WTC11 (cell line): ENCODE data around the gene NIT2. TPM values are rescaled to one million over a fixed set of nuclear protein-coding genes. Genes with fewer than 3 reads are reported as not detected.

Experiments
- ATAC-seq: fragments of 200-7000 bp; cut with Tn5 transposase; 2 replicates; pipeline ENCODE4 v1.10.0; 2021; ENCODE audit warnings: mild to moderate bottlenecking, moderate library complexity
- CTCF ChIA-PET: fragments of 300-600 bp; sonication (Branson Sonifier 250); formaldehyde crosslinking; loops from one replicate; lab custom pipeline; 2021; ENCODE audit warnings: antibody characterized with exemption; lab: Charles Lee
- POLR2A ChIA-PET: fragments of 350-600 bp; sonication (Branson Sonifier 250); formaldehyde crosslinking; loops from one replicate; lab custom pipeline; 2021; ENCODE audit warnings: antibody characterized with exemption; lab: Charles Lee
- DNase-seq: peaks from one replicate; pipeline ENCODE4 v3.0.0; 2021; ENCODE audit warnings: low spot score
- H3K27ac Mint-ChIP-seq: 2 replicates; pipeline ENCODE4 v1.8.0; 2021; ENCODE audit warnings: mixed read lengths
- H3K27me3 Mint-ChIP-seq: 2 replicates; pipeline ENCODE4 v1.8.0; 2021; ENCODE audit warnings: low read depth, mild to moderate bottlenecking, moderate library complexity, mixed read lengths
- H3K36me3 Mint-ChIP-seq: 2 replicates; pipeline ENCODE4 v1.8.0; 2021; ENCODE audit warnings: mixed read lengths
- H3K4me1 Mint-ChIP-seq: 2 replicates; pipeline ENCODE4 v1.8.0; 2022; ENCODE audit warnings: mixed read lengths
- H3K4me3 Mint-ChIP-seq: 2 replicates; pipeline ENCODE4 v1.8.0; 2021; ENCODE audit warnings: mild to moderate bottlenecking, moderate library complexity, mixed read lengths
- H3K9me3 Mint-ChIP-seq: 2 replicates; pipeline ENCODE4 v1.8.0; 2021; ENCODE audit warnings: mixed read lengths
- FOXJ3 ChIP-seq: sonication (generic); formaldehyde crosslinking; IDR thresholded peaks from 2 replicates; pipeline ENCODE4 v1.9.0; 2021; ENCODE audit warnings: missing genetic modification reagents, mild to moderate bottlenecking, borderline replicate concordance
- JUN ChIP-seq: sonication (generic); formaldehyde crosslinking; IDR thresholded peaks from 2 replicates; pipeline ENCODE4 v1.8.0; 2023; ENCODE audit warnings: mild to moderate bottlenecking, missing genetic modification reagents
- KAT7 ChIP-seq: sonication (generic); formaldehyde crosslinking; IDR thresholded peaks from 2 replicates; pipeline ENCODE4 v1.8.1; 2023; ENCODE audit warnings: missing genetic modification reagents, mild to moderate bottlenecking, borderline replicate concordance
- MXD4 ChIP-seq: fragments of 250-450 bp; sonication (Bioruptor Pico); IDR thresholded peaks from 2 replicates; pipeline ENCODE4 v1.8.0; 2021; ENCODE audit warnings: mild to moderate bottlenecking, moderate library complexity, borderline replicate concordance
- MYBL2 ChIP-seq: sonication (generic); formaldehyde crosslinking; IDR thresholded peaks from 2 replicates; pipeline ENCODE4 v1.8.1; 2023; ENCODE audit warnings: mild to moderate bottlenecking, moderate library complexity, missing genetic modification reagents
- OVOL2 ChIP-seq: fragments of 250-450 bp; sonication (Bioruptor Pico); IDR thresholded peaks from 2 replicates; pipeline ENCODE4 v1.9.0; 2021; ENCODE audit warnings: mild to moderate bottlenecking, borderline replicate concordance
- PRRX2 ChIP-seq: fragments of 250-450 bp; sonication (Bioruptor Pico); IDR thresholded peaks from 2 replicates; pipeline ENCODE4 v1.8.0; 2021; ENCODE audit warnings: mild to moderate bottlenecking
- SP1 ChIP-seq: sonication (generic); formaldehyde crosslinking; conservative IDR thresholded peaks from 2 replicates; pipeline ENCODE4 v1.8.1; 2022; ENCODE audit warnings: missing genetic modification reagents
- TEAD4 ChIP-seq: sonication (generic); formaldehyde crosslinking; IDR thresholded peaks from 2 replicates; pipeline ENCODE4 v1.8.0; 2022; ENCODE audit warnings: mild to moderate bottlenecking, missing genetic modification reagents
- ZNF219 ChIP-seq: sonication (generic); formaldehyde crosslinking; IDR thresholded peaks from 2 replicates; pipeline ENCODE4 v1.8.0; 2023; ENCODE audit warnings: missing genetic modification reagents, mild to moderate bottlenecking, borderline replicate concordance
- ZNF423 ChIP-seq: fragments of 250-450 bp; sonication (Bioruptor Pico); IDR thresholded peaks from 2 replicates; pipeline ENCODE4 v2.1.2; 2022; ENCODE audit warnings: mild to moderate bottlenecking, moderate library complexity
- total RNA-seq: library from RNA; stranded (reverse); gene quantifications from 3 replicates; pipeline ENCODE4 v1.2.3, GENCODE V29; 2021
- TF ChIP-seq, protein P1 (sequence below): sonication (generic); formaldehyde crosslinking; IDR thresholded peaks from 2 replicates; pipeline ENCODE4 v1.8.1; 2022; ENCODE audit warnings: low read depth, mild to moderate bottlenecking, moderate library complexity, missing genetic modification reagents, borderline replicate concordance
- TF ChIP-seq, protein P2 (sequence below): fragments of 250-450 bp; sonication (Bioruptor Pico); IDR thresholded peaks from 2 replicates; pipeline ENCODE4 v1.9.0; 2021; ENCODE audit warnings: mild to moderate bottlenecking
- TF ChIP-seq, protein P3 (sequence below): sonication (generic); formaldehyde crosslinking; IDR thresholded peaks from 2 replicates; pipeline ENCODE4 v1.8.1; 2022; ENCODE audit warnings: mild to moderate bottlenecking, missing genetic modification reagents, moderate library complexity, borderline replicate concordance
- TF ChIP-seq, protein P4 (sequence below): fragments of 250-450 bp; sonication (Bioruptor Pico); IDR thresholded peaks from 2 replicates; pipeline ENCODE4 v1.8.0; 2021; ENCODE audit warnings: mild to moderate bottlenecking
- TF ChIP-seq, protein P5 (sequence below): sonication (generic); formaldehyde crosslinking; IDR thresholded peaks from 2 replicates; pipeline ENCODE4 v1.8.1; 2022; ENCODE audit warnings: missing genetic modification reagents, borderline replicate concordance
- TF ChIP-seq, protein P6 (sequence below): fragments of 250-450 bp; sonication (Bioruptor Pico); IDR thresholded peaks from 2 replicates; pipeline ENCODE4 v1.9.0; 2021; ENCODE audit warnings: mild to moderate bottlenecking, borderline replicate concordance
- TF ChIP-seq, protein P7 (sequence below): sonication (generic); formaldehyde crosslinking; conservative IDR thresholded peaks from 2 replicates; pipeline ENCODE4 v1.8.1; 2022; ENCODE audit warnings: mild to moderate bottlenecking, missing genetic modification reagents
- TF ChIP-seq, protein P8 (sequence below): fragments of 250-450 bp; sonication (Bioruptor Pico); IDR thresholded peaks from 2 replicates; pipeline ENCODE4 v1.9.0; 2021; ENCODE audit warnings: mild to moderate bottlenecking
- TF ChIP-seq, protein P9 (sequence below): sonication (generic); formaldehyde crosslinking; IDR thresholded peaks from 2 replicates; pipeline ENCODE4 v1.8.1; 2023; ENCODE audit warnings: mild to moderate bottlenecking, moderate library complexity, missing genetic modification reagents

Gene NIT2
- total RNA-seq, 1 experiment from 2014 or later = 27.3 TPM

DNA sequence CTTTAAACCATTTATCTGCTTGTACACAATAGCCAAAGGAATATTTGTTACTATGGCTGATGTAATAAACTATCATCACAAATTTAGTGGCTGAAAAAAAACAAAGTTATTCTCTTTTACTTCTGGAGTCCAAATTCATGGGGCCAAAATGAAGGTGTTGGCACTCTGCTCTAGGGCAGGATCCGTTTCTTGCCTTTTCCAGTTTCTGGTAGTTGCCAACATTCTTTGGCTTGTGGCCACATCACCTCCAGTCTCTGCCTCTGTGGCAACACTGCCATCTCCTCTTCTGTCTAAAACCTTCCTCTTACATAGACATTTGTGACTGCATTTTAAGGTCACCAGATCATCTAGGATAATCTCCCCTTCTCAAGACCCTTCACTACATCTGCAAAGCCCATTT lies 27.3 kb downstream of the NIT2 start (continued):
- TF ChIP-seq KAT7 (CRISPR knock-in tag) (no peak), OVOL2 (CRISPR knock-in tag) (no peak), ZNF219 (CRISPR knock-in tag) (no peak), MXD4 (CRISPR knock-in tag) (no peak), MYBL2 (CRISPR knock-in tag) (no peak), JUN (CRISPR knock-in tag) (no peak), FOXJ3 (CRISPR knock-in tag) (no peak)
- TF ChIP-seq, protein P1, sequence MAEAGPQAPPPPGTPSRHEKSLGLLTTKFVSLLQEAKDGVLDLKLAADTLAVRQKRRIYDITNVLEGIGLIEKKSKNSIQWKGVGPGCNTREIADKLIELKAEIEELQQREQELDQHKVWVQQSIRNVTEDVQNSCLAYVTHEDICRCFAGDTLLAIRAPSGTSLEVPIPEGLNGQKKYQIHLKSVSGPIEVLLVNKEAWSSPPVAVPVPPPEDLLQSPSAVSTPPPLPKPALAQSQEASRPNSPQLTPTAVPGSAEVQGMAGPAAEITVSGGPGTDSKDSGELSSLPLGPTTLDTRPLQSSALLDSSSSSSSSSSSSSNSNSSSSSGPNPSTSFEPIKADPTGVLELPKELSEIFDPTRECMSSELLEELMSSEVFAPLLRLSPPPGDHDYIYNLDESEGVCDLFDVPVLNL (CRISPR knock-in tag) = no peak

DNA sequence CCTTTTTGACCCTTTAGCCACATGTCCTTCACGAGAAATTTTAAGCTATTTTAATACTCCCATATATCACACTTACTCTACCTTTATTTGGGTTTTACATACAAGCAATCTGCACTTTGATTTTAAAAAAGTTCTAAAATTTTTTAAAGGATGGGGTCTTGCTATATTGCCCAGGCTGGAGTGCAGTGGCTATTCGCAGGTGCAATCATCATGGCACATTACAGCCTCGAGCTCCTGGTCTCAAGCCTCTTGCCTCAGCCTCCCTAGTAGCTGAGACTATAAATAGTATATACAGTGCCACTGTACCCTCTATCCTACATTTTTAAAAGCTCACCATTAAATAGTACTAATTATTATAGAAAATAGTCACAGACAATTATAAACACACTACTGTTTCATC lies 29.9 kb downstream of the NIT2 start:
- POLR2A ChIA-PET = interaction anchor here (1.1 kb wide), 1 partner anchor 29 kb away, joined by 3 read pairs; no protein-coding TSS in a partner anchor
- Mint-ChIP-seq H3K36me3 (peaks cover 56% of the 10 kb centered on the region), H3K4me1 (no peaks in the 10 kb centered on the region), H3K27me3 (no peaks in the 10 kb centered on the region), H3K27ac (no peak overlapping the region), H3K9me3 (peaks cover 9% of the 10 kb centered on the region), H3K4me3 (no peak overlapping the region)
- DNase-seq (no peak), ATAC-seq (no peak)
- CTCF ChIA-PET = interaction anchor here (0.5 kb wide), 1 partner anchor 533 kb away, joined by 3 read pairs; no protein-coding TSS in a partner anchor
- TF ChIP-seq, protein P2, sequence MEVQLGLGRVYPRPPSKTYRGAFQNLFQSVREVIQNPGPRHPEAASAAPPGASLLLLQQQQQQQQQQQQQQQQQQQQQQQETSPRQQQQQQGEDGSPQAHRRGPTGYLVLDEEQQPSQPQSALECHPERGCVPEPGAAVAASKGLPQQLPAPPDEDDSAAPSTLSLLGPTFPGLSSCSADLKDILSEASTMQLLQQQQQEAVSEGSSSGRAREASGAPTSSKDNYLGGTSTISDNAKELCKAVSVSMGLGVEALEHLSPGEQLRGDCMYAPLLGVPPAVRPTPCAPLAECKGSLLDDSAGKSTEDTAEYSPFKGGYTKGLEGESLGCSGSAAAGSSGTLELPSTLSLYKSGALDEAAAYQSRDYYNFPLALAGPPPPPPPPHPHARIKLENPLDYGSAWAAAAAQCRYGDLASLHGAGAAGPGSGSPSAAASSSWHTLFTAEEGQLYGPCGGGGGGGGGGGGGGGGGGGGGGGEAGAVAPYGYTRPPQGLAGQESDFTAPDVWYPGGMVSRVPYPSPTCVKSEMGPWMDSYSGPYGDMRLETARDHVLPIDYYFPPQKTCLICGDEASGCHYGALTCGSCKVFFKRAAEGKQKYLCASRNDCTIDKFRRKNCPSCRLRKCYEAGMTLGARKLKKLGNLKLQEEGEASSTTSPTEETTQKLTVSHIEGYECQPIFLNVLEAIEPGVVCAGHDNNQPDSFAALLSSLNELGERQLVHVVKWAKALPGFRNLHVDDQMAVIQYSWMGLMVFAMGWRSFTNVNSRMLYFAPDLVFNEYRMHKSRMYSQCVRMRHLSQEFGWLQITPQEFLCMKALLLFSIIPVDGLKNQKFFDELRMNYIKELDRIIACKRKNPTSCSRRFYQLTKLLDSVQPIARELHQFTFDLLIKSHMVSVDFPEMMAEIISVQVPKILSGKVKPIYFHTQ (CRISPR knock-in tag) = no peak
- TF ChIP-seq, protein P3, sequence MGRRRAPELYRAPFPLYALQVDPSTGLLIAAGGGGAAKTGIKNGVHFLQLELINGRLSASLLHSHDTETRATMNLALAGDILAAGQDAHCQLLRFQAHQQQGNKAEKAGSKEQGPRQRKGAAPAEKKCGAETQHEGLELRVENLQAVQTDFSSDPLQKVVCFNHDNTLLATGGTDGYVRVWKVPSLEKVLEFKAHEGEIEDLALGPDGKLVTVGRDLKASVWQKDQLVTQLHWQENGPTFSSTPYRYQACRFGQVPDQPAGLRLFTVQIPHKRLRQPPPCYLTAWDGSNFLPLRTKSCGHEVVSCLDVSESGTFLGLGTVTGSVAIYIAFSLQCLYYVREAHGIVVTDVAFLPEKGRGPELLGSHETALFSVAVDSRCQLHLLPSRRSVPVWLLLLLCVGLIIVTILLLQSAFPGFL = no peak
- TF ChIP-seq SP1 = no peak
- no peak for TF ChIP-seq PRRX2 (CRISPR knock-in tag)
- TF ChIP-seq FOXJ3 (CRISPR knock-in tag) = no peak
- TF ChIP-seq, protein P4, sequence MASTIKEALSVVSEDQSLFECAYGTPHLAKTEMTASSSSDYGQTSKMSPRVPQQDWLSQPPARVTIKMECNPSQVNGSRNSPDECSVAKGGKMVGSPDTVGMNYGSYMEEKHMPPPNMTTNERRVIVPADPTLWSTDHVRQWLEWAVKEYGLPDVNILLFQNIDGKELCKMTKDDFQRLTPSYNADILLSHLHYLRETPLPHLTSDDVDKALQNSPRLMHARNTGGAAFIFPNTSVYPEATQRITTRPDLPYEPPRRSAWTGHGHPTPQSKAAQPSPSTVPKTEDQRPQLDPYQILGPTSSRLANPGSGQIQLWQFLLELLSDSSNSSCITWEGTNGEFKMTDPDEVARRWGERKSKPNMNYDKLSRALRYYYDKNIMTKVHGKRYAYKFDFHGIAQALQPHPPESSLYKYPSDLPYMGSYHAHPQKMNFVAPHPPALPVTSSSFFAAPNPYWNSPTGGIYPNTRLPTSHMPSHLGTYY (CRISPR knock-in tag) = no peak
- TF ChIP-seq, protein P5, sequence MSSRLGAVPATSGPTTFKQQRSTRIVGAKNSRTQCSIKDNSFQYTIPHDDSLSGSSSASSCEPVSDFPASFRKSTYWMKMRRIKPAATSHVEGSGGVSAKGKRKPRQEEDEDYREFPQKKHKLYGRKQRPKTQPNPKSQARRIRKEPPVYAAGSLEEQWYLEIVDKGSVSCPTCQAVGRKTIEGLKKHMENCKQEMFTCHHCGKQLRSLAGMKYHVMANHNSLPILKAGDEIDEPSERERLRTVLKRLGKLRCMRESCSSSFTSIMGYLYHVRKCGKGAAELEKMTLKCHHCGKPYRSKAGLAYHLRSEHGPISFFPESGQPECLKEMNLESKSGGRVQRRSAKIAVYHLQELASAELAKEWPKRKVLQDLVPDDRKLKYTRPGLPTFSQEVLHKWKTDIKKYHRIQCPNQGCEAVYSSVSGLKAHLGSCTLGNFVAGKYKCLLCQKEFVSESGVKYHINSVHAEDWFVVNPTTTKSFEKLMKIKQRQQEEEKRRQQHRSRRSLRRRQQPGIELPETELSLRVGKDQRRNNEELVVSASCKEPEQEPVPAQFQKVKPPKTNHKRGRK (CRISPR knock-in tag) = no peak
- TF ChIP-seq, protein P6, sequence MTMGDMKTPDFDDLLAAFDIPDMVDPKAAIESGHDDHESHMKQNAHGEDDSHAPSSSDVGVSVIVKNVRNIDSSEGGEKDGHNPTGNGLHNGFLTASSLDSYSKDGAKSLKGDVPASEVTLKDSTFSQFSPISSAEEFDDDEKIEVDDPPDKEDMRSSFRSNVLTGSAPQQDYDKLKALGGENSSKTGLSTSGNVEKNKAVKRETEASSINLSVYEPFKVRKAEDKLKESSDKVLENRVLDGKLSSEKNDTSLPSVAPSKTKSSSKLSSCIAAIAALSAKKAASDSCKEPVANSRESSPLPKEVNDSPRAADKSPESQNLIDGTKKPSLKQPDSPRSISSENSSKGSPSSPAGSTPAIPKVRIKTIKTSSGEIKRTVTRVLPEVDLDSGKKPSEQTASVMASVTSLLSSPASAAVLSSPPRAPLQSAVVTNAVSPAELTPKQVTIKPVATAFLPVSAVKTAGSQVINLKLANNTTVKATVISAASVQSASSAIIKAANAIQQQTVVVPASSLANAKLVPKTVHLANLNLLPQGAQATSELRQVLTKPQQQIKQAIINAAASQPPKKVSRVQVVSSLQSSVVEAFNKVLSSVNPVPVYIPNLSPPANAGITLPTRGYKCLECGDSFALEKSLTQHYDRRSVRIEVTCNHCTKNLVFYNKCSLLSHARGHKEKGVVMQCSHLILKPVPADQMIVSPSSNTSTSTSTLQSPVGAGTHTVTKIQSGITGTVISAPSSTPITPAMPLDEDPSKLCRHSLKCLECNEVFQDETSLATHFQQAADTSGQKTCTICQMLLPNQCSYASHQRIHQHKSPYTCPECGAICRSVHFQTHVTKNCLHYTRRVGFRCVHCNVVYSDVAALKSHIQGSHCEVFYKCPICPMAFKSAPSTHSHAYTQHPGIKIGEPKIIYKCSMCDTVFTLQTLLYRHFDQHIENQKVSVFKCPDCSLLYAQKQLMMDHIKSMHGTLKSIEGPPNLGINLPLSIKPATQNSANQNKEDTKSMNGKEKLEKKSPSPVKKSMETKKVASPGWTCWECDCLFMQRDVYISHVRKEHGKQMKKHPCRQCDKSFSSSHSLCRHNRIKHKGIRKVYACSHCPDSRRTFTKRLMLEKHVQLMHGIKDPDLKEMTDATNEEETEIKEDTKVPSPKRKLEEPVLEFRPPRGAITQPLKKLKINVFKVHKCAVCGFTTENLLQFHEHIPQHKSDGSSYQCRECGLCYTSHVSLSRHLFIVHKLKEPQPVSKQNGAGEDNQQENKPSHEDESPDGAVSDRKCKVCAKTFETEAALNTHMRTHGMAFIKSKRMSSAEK (CRISPR knock-in tag) = no peak
- TF ChIP-seq, protein P7, sequence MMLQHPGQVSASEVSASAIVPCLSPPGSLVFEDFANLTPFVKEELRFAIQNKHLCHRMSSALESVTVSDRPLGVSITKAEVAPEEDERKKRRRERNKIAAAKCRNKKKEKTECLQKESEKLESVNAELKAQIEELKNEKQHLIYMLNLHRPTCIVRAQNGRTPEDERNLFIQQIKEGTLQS (CRISPR knock-in tag) = no peak
- no peak for TF ChIP-seq MXD4 (CRISPR knock-in tag)
- TF ChIP-seq, protein P8, sequence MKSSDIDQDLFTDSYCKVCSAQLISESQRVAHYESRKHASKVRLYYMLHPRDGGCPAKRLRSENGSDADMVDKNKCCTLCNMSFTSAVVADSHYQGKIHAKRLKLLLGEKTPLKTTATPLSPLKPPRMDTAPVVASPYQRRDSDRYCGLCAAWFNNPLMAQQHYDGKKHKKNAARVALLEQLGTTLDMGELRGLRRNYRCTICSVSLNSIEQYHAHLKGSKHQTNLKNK (CRISPR knock-in tag) = no peak
- TF ChIP-seq TEAD4 = no peak
- TF ChIP-seq, protein P9, sequence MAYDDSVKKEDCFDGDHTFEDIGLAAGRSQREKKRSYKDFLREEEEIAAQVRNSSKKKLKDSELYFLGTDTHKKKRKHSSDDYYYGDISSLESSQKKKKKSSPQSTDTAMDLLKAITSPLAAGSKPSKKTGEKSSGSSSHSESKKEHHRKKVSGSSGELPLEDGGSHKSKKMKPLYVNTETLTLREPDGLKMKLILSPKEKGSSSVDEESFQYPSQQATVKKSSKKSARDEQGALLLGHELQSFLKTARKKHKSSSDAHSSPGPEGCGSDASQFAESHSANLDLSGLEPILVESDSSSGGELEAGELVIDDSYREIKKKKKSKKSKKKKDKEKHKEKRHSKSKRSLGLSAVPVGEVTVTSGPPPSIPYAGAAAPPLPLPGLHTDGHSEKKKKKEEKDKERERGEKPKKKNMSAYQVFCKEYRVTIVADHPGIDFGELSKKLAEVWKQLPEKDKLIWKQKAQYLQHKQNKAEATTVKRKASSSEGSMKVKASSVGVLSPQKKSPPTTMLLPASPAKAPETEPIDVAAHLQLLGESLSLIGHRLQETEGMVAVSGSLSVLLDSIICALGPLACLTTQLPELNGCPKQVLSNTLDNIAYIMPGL (CRISPR knock-in tag) = no peak
- no peak for TF ChIP-seq ZNF423 (CRISPR knock-in tag)
